ENCODE results near the gene HOXB5. TPM values are rescaled to one million over a fixed set of nuclear protein-coding genes. Genes with fewer than 3 reads are reported as not detected.

Gene HOXB5
- total and polyA plus RNA-seq, 2 donors (not counting 1 experiment from before 2014, with no cell fraction given) = not detected

DNA sequence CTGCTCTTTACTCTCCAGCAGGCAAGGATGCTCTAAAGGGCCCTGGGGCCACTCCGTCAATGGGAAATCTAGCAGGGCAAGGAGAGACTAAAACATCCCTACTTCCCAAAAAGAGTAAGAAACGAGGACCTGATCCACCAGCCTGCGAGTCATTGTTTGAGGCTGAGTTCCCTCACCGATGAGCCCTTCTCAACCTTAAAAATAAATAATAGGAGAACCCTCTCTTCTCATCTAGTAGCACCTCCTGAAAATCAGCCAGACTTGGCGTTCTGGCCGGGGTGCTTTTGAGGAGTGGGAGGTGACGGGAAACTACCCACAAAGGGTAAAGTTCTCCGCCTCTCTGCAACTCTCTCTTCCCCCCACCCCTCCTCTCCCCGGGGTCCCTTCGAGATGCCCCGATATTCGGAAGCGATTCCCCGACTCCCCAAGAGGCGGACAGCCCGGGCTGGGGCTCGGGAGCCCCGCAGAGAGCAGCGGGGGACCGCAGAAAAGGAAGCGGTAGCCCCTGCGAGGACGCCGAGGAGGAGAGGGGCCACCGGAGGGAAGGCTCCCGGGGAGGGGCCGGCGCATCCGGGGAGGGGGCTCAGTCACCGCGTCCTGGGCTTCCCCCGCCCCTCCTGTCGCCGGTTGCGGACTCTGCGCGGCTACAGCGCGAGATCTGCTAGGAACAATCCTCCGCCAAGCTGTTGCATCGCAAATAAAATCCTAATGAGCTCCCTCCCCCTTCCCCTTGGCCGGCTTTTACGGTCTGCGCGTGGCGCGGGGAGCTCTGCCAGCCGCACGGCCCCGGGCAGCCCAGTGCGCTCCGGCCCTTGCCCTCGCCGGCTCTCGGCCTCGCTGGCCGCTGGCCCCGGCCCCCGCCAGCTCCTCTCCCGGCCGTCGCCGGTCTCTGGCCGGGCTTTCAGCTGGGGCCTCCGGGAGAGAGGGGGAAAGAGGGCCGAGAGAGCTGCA is 31.2 kb upstream of the HOXB5 start:
- H3K27me3 Mint-ChIP-seq = peaks cover 76% of the 10 kb centered on the region
- no peak overlapping the region for H3K27ac Mint-ChIP-seq
- DNase-seq (peak; percentile 48), ATAC-seq (ENCODE audit: low read depth) (peak; percentile 12)
- ChIA-PET POLR2A (interaction anchor here (0.5 to 0.6 kb wide), 2 partner anchors 77 to 148 kb away, joined by 4 read pairs; no protein-coding TSS in a partner anchor), CTCF (interaction anchor here (0.7 to 1.9 kb wide), 6 partner anchors 10 to 599 kb away, joined by 3 to 9 read pairs (median 3); no protein-coding TSS in a partner anchor)
- no peak for TF ChIP-seq EZH2 (IDR thresholded peaks at IDR 0.05; ENCODE audit: borderline replicate concordance, insufficient read depth, low read depth, low read length, poor library complexity, severe bottlenecking)
- intact Hi-C loops (cut with micrococcal nuclease) = no loop called here
- Histone ChIP-seq H3K4me2 (replicated peaks; ENCODE audit: low read depth, low read length, poor library complexity, severe bottlenecking) (peak overlapping the region; percentile 97), H3K27me3 (replicated peaks in 1 of 4; ENCODE audit: control extremely low read depth in 1 of 4, control insufficient read depth in 3 of 4, insufficient read depth in 4 of 4, low read length in 3 of 4) (peaks cover 0 to 97% (median 71%) of the 10 kb centered on the region in 4 experiments), H3K36me3 (replicated peaks in 1 of 2; ENCODE audit: control extremely low read depth in 1 of 2, control insufficient read depth in 1 of 2, extremely low read depth in 1 of 2, insufficient read depth in 2 of 2, low read length in 1 of 2) (no peaks in the 10 kb centered on the region), H3K9me3 (ENCODE audit: control extremely low read depth in 1 of 3, control insufficient read depth in 2 of 3, insufficient read depth in 1 of 3, low read length in 2 of 3) (peaks cover 0 to 9% (median 0%) of the 10 kb centered on the region in 3 donors), H2AFZ (ENCODE audit: insufficient read depth, low read depth, low read length, poor library complexity, severe bottlenecking) (peak overlapping the region; percentile 76), H3K4me3 (ENCODE audit: control extremely low read depth in 1 of 5, extremely low read depth in 1 of 5, insufficient read depth in 1 of 5, low read depth in 2 of 5, low read length in 4 of 5) (peak overlapping the region in 3 of 5 experiments; percentile 37 to 66 (median 52)), H3K9ac (ENCODE audit: low read length) (peak overlapping the region; percentile 63), H3K27ac (ENCODE audit: low read length in 2 of 2) (no peak overlapping the region), H3K79me2 (ENCODE audit: control insufficient read depth, insufficient read depth, low read length) (no peaks in the 10 kb centered on the region), H3K4me1 (ENCODE audit: control insufficient read depth in 2 of 2, insufficient read depth in 2 of 2, low read length in 2 of 2) (peaks cover 26 to 30% of the 10 kb centered on the region in 2 donors), H4K20me1 (ENCODE audit: control insufficient read depth, insufficient read depth, low read length, poor library complexity, severe bottlenecking) (no peaks in the 10 kb centered on the region)
- WGBS (ENCODE audit: insufficient coverage) = 2% methylated on average over 61 of the region's 66 CpGs
- peak overlapping the region; percentile 80 for H3K4me3 Mint-ChIP-seq
- no peaks in the 10 kb centered on the region for H3K9me3 Mint-ChIP-seq (ENCODE audit: insufficient read depth)
- peaks cover 21% of the 10 kb centered on the region for H3K4me1 Mint-ChIP-seq

DNA sequence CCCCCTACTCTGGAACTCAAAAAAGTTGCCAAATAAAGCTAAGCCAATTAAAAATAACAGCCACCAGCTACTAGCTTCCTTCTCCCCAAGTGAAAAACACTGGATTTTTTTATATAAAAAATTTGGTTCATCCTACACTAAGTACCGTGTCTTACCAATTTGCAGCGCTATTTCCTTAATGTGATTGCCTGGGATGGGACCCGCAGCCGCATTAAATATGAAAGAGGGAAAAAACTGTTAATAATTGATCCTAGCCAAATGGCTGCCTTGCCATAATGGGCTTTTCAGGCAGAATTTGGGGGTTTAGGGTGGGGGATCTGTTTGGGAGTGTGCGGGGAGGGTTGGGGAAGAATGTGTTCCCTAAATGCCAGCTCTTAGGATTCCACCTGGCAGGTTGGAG is 30.5 kb upstream of the HOXB5 start:
- WGBS (ENCODE audit: insufficient coverage) = 90% methylated on average over 3 of the region's 5 CpGs
- intact Hi-C loops (cut with micrococcal nuclease) = no loop called here

More for the DNA sequence above, 30.5 kb upstream of the HOXB5 start:
- ATAC-seq (ENCODE audit: low read depth) = no peak
- Histone ChIP-seq H4K20me1 (ENCODE audit: control insufficient read depth, insufficient read depth, low read length, poor library complexity, severe bottlenecking) (no peaks in the 10 kb centered on the region), H3K79me2 (ENCODE audit: control insufficient read depth, insufficient read depth, low read length) (no peaks in the 10 kb centered on the region), H3K4me2 (replicated peaks; ENCODE audit: low read depth, low read length, poor library complexity, severe bottlenecking) (no peak overlapping the region), H3K9ac (ENCODE audit: low read length) (no peak overlapping the region), H3K36me3 (replicated peaks in 1 of 2; ENCODE audit: control extremely low read depth in 1 of 2, control insufficient read depth in 1 of 2, extremely low read depth in 1 of 2, insufficient read depth in 2 of 2, low read length in 1 of 2) (no peaks in the 10 kb centered on the region), H3K4me1 (ENCODE audit: control insufficient read depth in 2 of 2, insufficient read depth in 2 of 2, low read length in 2 of 2) (peaks cover 26 to 30% of the 10 kb centered on the region in 2 donors), H2AFZ (ENCODE audit: insufficient read depth, low read depth, low read length, poor library complexity, severe bottlenecking) (no peak overlapping the region), H3K27ac (ENCODE audit: low read length in 2 of 2) (no peak overlapping the region), H3K4me3 (ENCODE audit: control extremely low read depth in 1 of 5, extremely low read depth in 1 of 5, insufficient read depth in 1 of 5, low read depth in 2 of 5, low read length in 4 of 5) (no peak overlapping the region), H3K9me3 (ENCODE audit: control extremely low read depth in 1 of 3, control insufficient read depth in 2 of 3, insufficient read depth in 1 of 3, low read length in 2 of 3) (peaks cover 0 to 9% (median 0%) of the 10 kb centered on the region in 3 donors), H3K27me3 (replicated peaks in 1 of 4; ENCODE audit: control extremely low read depth in 1 of 4, control insufficient read depth in 3 of 4, insufficient read depth in 4 of 4, low read length in 3 of 4) (peaks cover 0 to 95% (median 68%) of the 10 kb centered on the region in 4 experiments)
- Mint-ChIP-seq H3K9me3 (ENCODE audit: insufficient read depth) (no peaks in the 10 kb centered on the region), H3K4me3 (peak overlapping the region; percentile 64), H3K27me3 (peaks cover 75% of the 10 kb centered on the region), H3K27ac (no peak overlapping the region), H3K4me1 (peaks cover 21% of the 10 kb centered on the region)
- POLR2A ChIA-PET = interaction anchor here (0.6 kb wide), 1 partner anchor 149 kb away, joined by 4 read pairs; no protein-coding TSS in a partner anchor
- CTCF ChIA-PET = interaction anchor here (0.7 to 1.5 kb wide), 5 partner anchors 10 to 598 kb away, joined by 3 read pairs; no protein-coding TSS in a partner anchor
- TF ChIP-seq, protein P1, sequence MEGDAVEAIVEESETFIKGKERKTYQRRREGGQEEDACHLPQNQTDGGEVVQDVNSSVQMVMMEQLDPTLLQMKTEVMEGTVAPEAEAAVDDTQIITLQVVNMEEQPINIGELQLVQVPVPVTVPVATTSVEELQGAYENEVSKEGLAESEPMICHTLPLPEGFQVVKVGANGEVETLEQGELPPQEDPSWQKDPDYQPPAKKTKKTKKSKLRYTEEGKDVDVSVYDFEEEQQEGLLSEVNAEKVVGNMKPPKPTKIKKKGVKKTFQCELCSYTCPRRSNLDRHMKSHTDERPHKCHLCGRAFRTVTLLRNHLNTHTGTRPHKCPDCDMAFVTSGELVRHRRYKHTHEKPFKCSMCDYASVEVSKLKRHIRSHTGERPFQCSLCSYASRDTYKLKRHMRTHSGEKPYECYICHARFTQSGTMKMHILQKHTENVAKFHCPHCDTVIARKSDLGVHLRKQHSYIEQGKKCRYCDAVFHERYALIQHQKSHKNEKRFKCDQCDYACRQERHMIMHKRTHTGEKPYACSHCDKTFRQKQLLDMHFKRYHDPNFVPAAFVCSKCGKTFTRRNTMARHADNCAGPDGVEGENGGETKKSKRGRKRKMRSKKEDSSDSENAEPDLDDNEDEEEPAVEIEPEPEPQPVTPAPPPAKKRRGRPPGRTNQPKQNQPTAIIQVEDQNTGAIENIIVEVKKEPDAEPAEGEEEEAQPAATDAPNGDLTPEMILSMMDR (IDR thresholded peaks at IDR 0.05) = no peak
- TF ChIP-seq EZH2 (IDR thresholded peaks at IDR 0.05; ENCODE audit: borderline replicate concordance, insufficient read depth, low read depth, low read length, poor library complexity, severe bottlenecking) = no peak
- DNase-seq = no peak
